HFF-Myc (cell line): Measurements from ENCODE around the gene PPFIA4.

ENCODE experiments used
- DNase-seq: peaks from one replicate; pipeline ENCODE4 v3.0.0-alpha.2; 2011; ENCODE audit warnings: low read depth; ENCODE audit errors: extremely low read depth
- H3K4me3 ChIP-seq: replicated peaks from 2 replicates; pipeline ENCODE4 v1.5.1; 2011; ENCODE audit warnings: low read depth, mild to moderate bottlenecking, control low read depth, low read length
- TF ChIP-seq, protein P1 (sequence below): IDR thresholded peaks from 2 replicates; pipeline ENCODE4 v1.5.1; 2012; ENCODE audit warnings: mild to moderate bottlenecking, low read depth, low read length, control low read depth; ENCODE audit errors: missing control alignments

Gene PPFIA4

GRCh38 chr1:203037509-203038190 is 11.4 kb downstream of the PPFIA4 start:
- TF ChIP-seq, protein P1, sequence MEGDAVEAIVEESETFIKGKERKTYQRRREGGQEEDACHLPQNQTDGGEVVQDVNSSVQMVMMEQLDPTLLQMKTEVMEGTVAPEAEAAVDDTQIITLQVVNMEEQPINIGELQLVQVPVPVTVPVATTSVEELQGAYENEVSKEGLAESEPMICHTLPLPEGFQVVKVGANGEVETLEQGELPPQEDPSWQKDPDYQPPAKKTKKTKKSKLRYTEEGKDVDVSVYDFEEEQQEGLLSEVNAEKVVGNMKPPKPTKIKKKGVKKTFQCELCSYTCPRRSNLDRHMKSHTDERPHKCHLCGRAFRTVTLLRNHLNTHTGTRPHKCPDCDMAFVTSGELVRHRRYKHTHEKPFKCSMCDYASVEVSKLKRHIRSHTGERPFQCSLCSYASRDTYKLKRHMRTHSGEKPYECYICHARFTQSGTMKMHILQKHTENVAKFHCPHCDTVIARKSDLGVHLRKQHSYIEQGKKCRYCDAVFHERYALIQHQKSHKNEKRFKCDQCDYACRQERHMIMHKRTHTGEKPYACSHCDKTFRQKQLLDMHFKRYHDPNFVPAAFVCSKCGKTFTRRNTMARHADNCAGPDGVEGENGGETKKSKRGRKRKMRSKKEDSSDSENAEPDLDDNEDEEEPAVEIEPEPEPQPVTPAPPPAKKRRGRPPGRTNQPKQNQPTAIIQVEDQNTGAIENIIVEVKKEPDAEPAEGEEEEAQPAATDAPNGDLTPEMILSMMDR, result no peak
- H3K4me3 ChIP-seq, result no peak overlapping the region
- no peak for DNase-seq

DNA sequence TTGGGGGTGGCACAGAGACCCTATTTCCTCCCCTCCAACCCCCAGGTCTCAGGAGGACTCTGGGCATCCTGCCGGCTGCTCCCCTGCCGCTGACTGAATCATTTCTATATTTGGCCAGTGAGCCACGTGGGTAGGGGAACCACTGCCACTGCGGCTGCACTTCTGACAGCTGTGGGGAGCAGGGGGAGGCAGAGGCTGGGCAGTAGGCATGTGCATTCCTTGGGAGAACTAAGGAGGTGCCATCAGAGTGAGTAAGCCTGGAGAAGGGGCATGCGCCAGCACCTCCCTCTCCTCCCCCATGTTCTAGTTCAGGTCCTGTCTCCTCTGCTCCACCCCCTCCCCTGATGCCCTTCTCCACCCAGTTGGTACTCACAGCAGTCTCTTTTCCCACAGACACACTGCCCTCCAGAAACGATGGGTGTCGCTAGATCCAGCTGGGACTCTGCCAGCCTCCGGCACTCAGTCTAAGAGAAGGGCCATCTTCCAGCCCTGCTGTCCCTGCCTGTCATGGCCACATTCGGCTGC is 12.0 kb downstream of the PPFIA4 start:
- TF ChIP-seq, protein P1, result no peak
- no peak for DNase-seq
- no peak overlapping the region for H3K4me3 ChIP-seq

DNA sequence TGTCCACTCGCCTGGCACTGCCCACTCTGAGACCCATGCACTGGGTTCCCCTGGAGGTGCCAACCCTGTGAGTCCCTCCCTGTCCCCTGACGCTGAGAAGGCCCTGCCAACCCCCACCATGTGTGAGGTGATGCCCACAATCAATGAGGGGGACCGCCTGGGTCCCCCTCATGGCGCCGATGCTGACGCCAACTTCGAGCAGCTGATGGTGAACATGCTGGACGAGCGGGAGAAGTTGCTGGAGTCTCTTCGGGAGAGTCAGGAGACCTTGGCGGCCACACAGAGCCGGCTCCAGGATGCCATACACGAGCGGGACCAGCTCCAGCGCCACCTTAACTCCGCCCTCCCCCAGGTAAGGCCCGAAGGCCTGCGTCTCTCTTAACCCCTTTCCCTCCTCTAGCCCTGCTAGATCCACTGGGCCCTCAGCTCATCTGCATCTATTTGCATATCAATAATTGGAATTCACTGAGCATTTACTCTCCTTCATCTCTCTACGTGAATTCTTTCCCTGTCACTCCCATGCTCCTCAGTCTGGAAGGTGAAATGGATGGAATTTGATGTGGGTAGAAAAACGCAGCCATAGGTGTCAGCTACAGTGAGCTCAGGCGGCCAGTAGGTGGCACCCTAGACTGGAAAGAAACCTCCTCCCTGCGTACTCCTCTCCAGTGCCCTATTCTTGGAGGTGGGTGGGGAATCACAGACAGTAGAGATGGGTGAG is 12.8 kb downstream of the PPFIA4 start:
- no peak for DNase-seq
- TF ChIP-seq, protein P1, result peak; percentile 96
- H3K4me3 ChIP-seq, result no peak overlapping the region

- DNase-seq, result no peak
- TF ChIP-seq, protein P1, result peak; percentile 53
- H3K4me3 ChIP-seq, result no peak overlapping the region
Measured at GRCh38 chr1:203039609-203040512, 13.6 kb downstream of the PPFIA4 start.

DNA sequence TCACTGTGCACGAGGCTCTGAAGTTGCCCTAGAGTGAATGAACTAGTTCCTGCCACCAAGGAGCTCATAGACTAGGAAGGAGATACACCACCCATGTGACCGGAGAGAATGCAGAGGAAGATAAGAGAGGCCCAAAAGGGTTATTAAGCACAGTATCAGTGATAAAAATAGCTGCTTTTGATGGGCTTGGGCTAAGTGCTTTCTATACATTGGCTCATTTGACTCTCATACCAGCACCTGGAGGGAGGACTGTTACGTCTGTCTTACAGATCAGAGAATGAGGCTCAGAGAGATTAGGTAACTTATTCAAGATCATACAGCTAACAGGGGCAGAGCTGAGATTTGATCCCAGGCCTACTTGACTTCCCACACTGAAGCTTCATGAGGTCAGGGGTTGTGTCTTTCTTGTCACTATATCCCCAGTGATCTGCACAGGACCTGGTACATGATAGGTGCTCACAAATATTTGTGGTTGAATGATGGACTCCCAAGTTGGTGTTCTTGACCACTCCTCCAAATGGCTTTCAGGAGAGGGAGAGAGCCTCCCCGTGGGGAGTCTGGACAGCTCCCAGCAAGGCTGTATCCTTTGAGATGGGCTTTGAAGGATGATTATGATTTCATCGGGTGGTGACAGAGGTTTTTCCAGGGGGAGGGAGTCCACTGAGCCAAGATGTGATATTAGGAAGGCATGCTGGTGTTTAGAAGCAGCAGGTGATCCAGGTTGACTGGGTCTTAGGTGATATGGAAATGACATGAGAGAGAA is 14.4 kb downstream of the PPFIA4 start:
- no peak overlapping the region for H3K4me3 ChIP-seq

More for the DNA sequence above, 14.4 kb downstream of the PPFIA4 start:
- DNase-seq, result no peak
- TF ChIP-seq, protein P1, result no peak
